ENCODE measurements around the gene FAIM2.

Gene FAIM2

GRCh38 chr12:49939307-49939706 lies 35.6 kb upstream of the FAIM2 start:
- DNase-seq (ENCODE audit: low read depth), result no peak
- H3K4me3 ChIP-seq (ENCODE audit: low read length), result no peak overlapping the region
- no peak for TF ChIP-seq CTCF (IDR thresholded peaks at IDR 0.05; ENCODE audit: insufficient read depth, low read depth, low read length, missing control alignments)

- TF ChIP-seq CTCF (IDR thresholded peaks at IDR 0.05; ENCODE audit: insufficient read depth, low read depth, low read length, missing control alignments), result no peak
- no peak overlapping the region for H3K4me3 ChIP-seq (ENCODE audit: low read length)
- DNase-seq (ENCODE audit: low read depth), result peak; percentile 89
Observed at GRCh38 chr12:49937639-49938300, 34.1 kb upstream of the FAIM2 start.

GRCh38 chr12:49936925-49937324 lies 33.2 kb upstream of the FAIM2 start:
- TF ChIP-seq CTCF (IDR thresholded peaks at IDR 0.05; ENCODE audit: insufficient read depth, low read depth, low read length, missing control alignments), result no peak
- peak; percentile 71 for DNase-seq (ENCODE audit: low read depth)

GRCh38 chr12:49934505-49934904 lies 30.8 kb upstream of the FAIM2 start:
- no peak overlapping the region for H3K4me3 ChIP-seq (ENCODE audit: low read length)
- TF ChIP-seq CTCF (IDR thresholded peaks at IDR 0.05; ENCODE audit: insufficient read depth, low read depth, low read length, missing control alignments), result no peak
- no peak for DNase-seq (ENCODE audit: low read depth)

More at GRCh38 chr12:49936925-49937324, 33.2 kb upstream of the FAIM2 start:
- H3K4me3 ChIP-seq (ENCODE audit: low read length), result no peak overlapping the region

GRCh38 chr12:49933796-49934195 lies 30.1 kb upstream of the FAIM2 start:
- TF ChIP-seq CTCF (IDR thresholded peaks at IDR 0.05; ENCODE audit: insufficient read depth, low read depth, low read length, missing control alignments), result no peak
- DNase-seq (ENCODE audit: low read depth), result no peak
- no peak overlapping the region for H3K4me3 ChIP-seq (ENCODE audit: low read length)

GRCh38 chr12:49932533-49933130 lies 28.9 kb upstream of the FAIM2 start:
- TF ChIP-seq CTCF (IDR thresholded peaks at IDR 0.05; ENCODE audit: insufficient read depth, low read depth, low read length, missing control alignments), result no peak
- no peak for DNase-seq (ENCODE audit: low read depth)
- H3K4me3 ChIP-seq (ENCODE audit: low read length), result no peak overlapping the region

- no peak for TF ChIP-seq CTCF (IDR thresholded peaks at IDR 0.05; ENCODE audit: insufficient read depth, low read depth, low read length, missing control alignments)
- no peak overlapping the region for H3K4me3 ChIP-seq (ENCODE audit: low read length)
- no peak for DNase-seq (ENCODE audit: low read depth)
Observed at GRCh38 chr12:49932023-49932422, 28.3 kb upstream of the FAIM2 start.

Measured in epithelial cell of esophagus (primary cell).